Mesodermal cell (in vitro differentiated cells): ENCODE measurements around the gene DYNLT1.
"Not testable (repeated sequence)": the region's sequence is repeated elsewhere in the genome, so short reads cannot be mapped to it uniquely, and the experiment has no call there.

Source experiments
- H3K27ac ChIP-seq: 2 replicates; pipeline ENCODE4 v1.7.0; 2013; ENCODE audit warnings: mild to moderate bottlenecking, low read depth, low read length, moderate library complexity; ENCODE audit not compliant: severe bottlenecking
- H3K36me3 ChIP-seq: 2 replicates; pipeline ENCODE4 v1.7.1; 2013; ENCODE audit warnings: mild to moderate bottlenecking, low read length, moderate library complexity; ENCODE audit not compliant: control insufficient read depth, insufficient read depth
- H3K4me1 ChIP-seq: one replicate; pipeline ENCODE4 v1.7.1; 2013; ENCODE audit warnings: mild to moderate bottlenecking, low read length; ENCODE audit not compliant: insufficient read depth, control insufficient read depth, poor library complexity, severe bottlenecking
- H3K4me3 ChIP-seq: 2 replicates; pipeline ENCODE4 v1.7.0; 2013; ENCODE audit warnings: low read length, control low read depth, mild to moderate bottlenecking; ENCODE audit not compliant: insufficient read depth, poor library complexity, severe bottlenecking; ENCODE audit errors: extremely low read depth
- H3K9me3 ChIP-seq: 2 replicates; pipeline ENCODE4 v1.7.1; 2013; ENCODE audit warnings: mild to moderate bottlenecking, low read length, moderate library complexity; ENCODE audit not compliant: control insufficient read depth
- WGBS, 2 experiments: methylation state at CpG; one replicate each; pipeline ENCODE4 v1.1.5; 2013; ENCODE audit warnings: missing lambda C conversion rate in 2 of 2; ENCODE audit not compliant: insufficient coverage in 2 of 2; 5-methylcytosine and 5-hydroxymethylcytosine counted together

DYNLT1 gene

GRCh38 chr6:158606935-158607334, 37.6 kb downstream of the DYNLT1 start:
- Histone ChIP-seq H3K36me3 (peaks cover 73% of the 10 kb centered on the region), H3K9me3 (no peaks in the 10 kb centered on the region), H3K4me1 (peaks cover 25% of the 10 kb centered on the region), H3K27ac (no peak overlapping the region), H3K4me3 (no peak overlapping the region)
- WGBS, 2 experiments: 88 to 90% methylated on average over 5 to 6 of the region's 7 CpGs

GRCh38 chr6:158606011-158606410, 38.5 kb downstream of the DYNLT1 start:
- not testable (repeated sequence) for H3K4me3 ChIP-seq, H3K27ac ChIP-seq, H3K9me3 ChIP-seq
- WGBS, 2 experiments: 87 to 98% methylated on average over 13 to 15 of the region's 15 CpGs
- Histone ChIP-seq H3K4me1 (peaks cover 16% of the 10 kb centered on the region), H3K36me3 (peaks cover 76% of the 10 kb centered on the region)

- Histone ChIP-seq H3K4me1 (peaks cover 9% of the 10 kb centered on the region), H3K27ac (no peak overlapping the region), H3K4me3 (no peak overlapping the region), H3K36me3 (peaks cover 76% of the 10 kb centered on the region), H3K9me3 (no peaks in the 10 kb centered on the region)
- 67 to 68% methylated on average over 12 of the region's 13 CpGs for WGBS, 2 experiments
These were observed 39.2 kb downstream of the DYNLT1 start for GRCh38 chr6:158605266-158605878.

- no peaks in the 10 kb centered on the region for H3K9me3 ChIP-seq
- WGBS, 2 experiments: 89 to 95% methylated on average over 3 to 6 of the region's 6 CpGs
- no peak overlapping the region for H3K27ac ChIP-seq
- H3K4me1 ChIP-seq: no peaks in the 10 kb centered on the region
- no peak overlapping the region for H3K4me3 ChIP-seq
- peaks cover 73% of the 10 kb centered on the region for H3K36me3 ChIP-seq
These were observed 40.5 kb downstream of the DYNLT1 start for GRCh38 chr6:158604048-158604406.

GRCh38 chr6:158603261-158604047, 41.1 kb downstream of the DYNLT1 start:
- 91 to 93% methylated on average over 12 of the region's 15 CpGs for WGBS, 2 experiments
- peaks cover 74% of the 10 kb centered on the region for H3K36me3 ChIP-seq
- H3K9me3 ChIP-seq: no peaks in the 10 kb centered on the region
- H3K4me1 ChIP-seq: no peaks in the 10 kb centered on the region
- no peak overlapping the region for H3K27ac ChIP-seq
- H3K4me3 ChIP-seq: no peak overlapping the region

- Histone ChIP-seq H3K4me1 (no peaks in the 10 kb centered on the region), H3K9me3 (no peaks in the 10 kb centered on the region), H3K36me3 (peaks cover 75% of the 10 kb centered on the region), H3K4me3 (no peak overlapping the region), H3K27ac (no peak overlapping the region)
- 95% methylated on average over 15 to 18 of the region's 18 CpGs for WGBS, 2 experiments
These were observed 44.9 kb downstream of the DYNLT1 start for GRCh38 chr6:158599635-158600034.

- no peaks in the 10 kb centered on the region for H3K4me1 ChIP-seq
- H3K9me3 ChIP-seq: no peaks in the 10 kb centered on the region
- 92 to 97% methylated on average over 3 of the region's 4 CpGs for WGBS, 2 experiments
- peaks cover 80% of the 10 kb centered on the region for H3K36me3 ChIP-seq
- H3K27ac ChIP-seq: no peak overlapping the region
- no peak overlapping the region for H3K4me3 ChIP-seq
These were observed 47.0 kb downstream of the DYNLT1 start for GRCh38 chr6:158597565-158597964.

- H3K4me3 ChIP-seq: no peak overlapping the region
- peaks cover 81% of the 10 kb centered on the region for H3K36me3 ChIP-seq
- H3K27ac ChIP-seq: no peak overlapping the region
- no peaks in the 10 kb centered on the region for H3K4me1 ChIP-seq
- H3K9me3 ChIP-seq: no peaks in the 10 kb centered on the region
- 94 to 97% methylated on average over 3 to 5 of the region's 6 CpGs for WGBS, 2 experiments
These were observed 47.7 kb downstream of the DYNLT1 start for GRCh38 chr6:158596861-158597260.

GRCh38 chr6:158595223-158595622, 49.3 kb downstream of the DYNLT1 start:
- Histone ChIP-seq H3K4me1 (no peaks in the 10 kb centered on the region), H3K36me3 (peaks cover 84% of the 10 kb centered on the region), H3K4me3 (no peak overlapping the region), H3K27ac (no peak overlapping the region), H3K9me3 (no peaks in the 10 kb centered on the region)
- 90 to 96% methylated on average over 2 to 3 of the region's 5 CpGs for WGBS, 2 experiments

- 90 to 100% methylated on average over 1 to 3 of the region's 3 CpGs for WGBS, 2 experiments
- Histone ChIP-seq H3K4me3 (no peak overlapping the region), H3K9me3 (no peaks in the 10 kb centered on the region), H3K27ac (no peak overlapping the region), H3K4me1 (no peaks in the 10 kb centered on the region), H3K36me3 (peaks cover 86% of the 10 kb centered on the region)
These were observed 50.9 kb downstream of the DYNLT1 start for GRCh38 chr6:158593670-158594069.

GRCh38 chr6:158591810-158592209, 52.7 kb downstream of the DYNLT1 start:
- no peak overlapping the region for H3K27ac ChIP-seq
- peaks cover 87% of the 10 kb centered on the region for H3K36me3 ChIP-seq
- no CpG with 5 or more reads among the region's 4 CpGs for WGBS, 2 experiments
- H3K4me1 ChIP-seq: no peaks in the 10 kb centered on the region
- no peak overlapping the region for H3K4me3 ChIP-seq
- H3K9me3 ChIP-seq: no peaks in the 10 kb centered on the region
